HepG2 (cell line): ENCODE data around the gene LMNA. TPM values are rescaled to one million over a fixed set of nuclear protein-coding genes. Genes with fewer than 3 reads are reported as not detected.

ENCODE experiments used
- ATAC-seq: fragments of 200-7000 bp; cut with Tn5 transposase; 3 replicates; pipeline ENCODE4 v1.9.1; 2020; ENCODE audit warnings: mild to moderate bottlenecking, moderate library complexity
- BruUV-seq: library from RNA; stranded (reverse); fragments of 400-500 nt; replicated peaks from 2 replicates; lab custom pipeline; 2021; lab: Mats Ljungman, UMichigan
- CTCF ChIA-PET: fragments of 300-600 bp; formaldehyde crosslinking; extraction: SDS; loops from one replicate; lab custom pipeline; 2021; ENCODE audit warnings: low total read pairs, inconsistent platforms, low intra/inter-chr PET ratio; lab: Yijun Ruan, JAX
- POLR2A ChIA-PET: fragments of 350-600 bp; sonication (Branson Sonifier 250); formaldehyde crosslinking; loops from one replicate; lab custom pipeline; 2020; ENCODE audit warnings: antibody characterized with exemption, inconsistent platforms; lab: Yijun Ruan, JAX
- DNase-seq: peaks from one replicate; pipeline ENCODE4 v3.0.0-alpha.2; 2015; ENCODE audit warnings: low spot score
- FAIRE-seq: peaks from 3 replicates; lab custom pipeline; 2011; peaks lifted over from hg19 to GRCh38; lab: Jason Lieb, UNC
- H2AFZ ChIP-seq: one replicate; pipeline ENCODE4 v1.6.1; 2011; ENCODE audit warnings: low read length, inconsistent platforms
- H3K27ac ChIP-seq: fragments of 300-600 bp; 3 replicates; pipeline ENCODE4 v1.8.0; 2011; ENCODE audit warnings: mixed run types, mild to moderate bottlenecking, mixed read lengths, low read length, inconsistent platforms; ENCODE audit not compliant: insufficient read depth; ENCODE audit errors: extremely low read length
- H3K27me3 ChIP-seq, 2 experiments: fragments of 200-600 bp in 1 of 2; 2 replicates in 1 of 2; 3 replicates in 1 of 2; pipeline versions ENCODE4 v1.6.0 to v1.8.0; 2011; ENCODE audit warnings: low read length in 2 of 2, mild to moderate bottlenecking in 2 of 2, moderate library complexity in 2 of 2, inconsistent platforms in 1 of 2; ENCODE audit not compliant: insufficient read depth in 2 of 2, control insufficient read depth in 1 of 2
- H3K36me3 ChIP-seq, 2 experiments: fragments of 200-600 bp in 1 of 2; replicated peaks in 1 of 2; 2 replicates in 1 of 2; 3 replicates in 1 of 2; pipeline versions ENCODE4 v1.5.1 to v1.8.0; 2011; ENCODE audit warnings: low read length in 2 of 2, inconsistent platforms in 1 of 2; ENCODE audit not compliant: insufficient read depth in 2 of 2, control insufficient read depth in 1 of 2
- H3K4me1 ChIP-seq: 2 replicates; pipeline ENCODE4 v1.5.1; 2012; ENCODE audit warnings: low read length, inconsistent platforms; ENCODE audit not compliant: insufficient read depth
- H3K4me2 ChIP-seq: 2 replicates; pipeline ENCODE4 v1.6.0; 2011; ENCODE audit warnings: low read depth, low read length, inconsistent platforms
- H3K4me3 ChIP-seq, 3 experiments: fragments of 200-600 bp in 1 of 3; sonication (generic), shearing (Covaris generic) in 1 of 3; replicated peaks in 1 of 3; 2 replicates each; pipeline ENCODE4 v1.5.1; 2011 to 2016; ENCODE audit warnings: low read length in 3 of 3, inconsistent platforms in 2 of 3, low read depth in 2 of 3, mild to moderate bottlenecking in 2 of 3, control low read depth in 1 of 3, mixed read lengths in 1 of 3; ENCODE audit not compliant: insufficient read depth in 1 of 3
- H3K79me2 ChIP-seq: one replicate; pipeline ENCODE4 v1.6.1; 2011; ENCODE audit warnings: low read length, inconsistent platforms; ENCODE audit not compliant: insufficient read depth
- H3K9ac ChIP-seq: 2 replicates; pipeline ENCODE4 v1.6.0; 2011; ENCODE audit warnings: mild to moderate bottlenecking, low read depth, low read length, inconsistent platforms; ENCODE audit not compliant: insufficient read depth
- H3K9me3 ChIP-seq: 2 replicates; pipeline ENCODE4 v1.5.1; 2012; ENCODE audit warnings: mild to moderate bottlenecking, low read length
- H4K20me1 ChIP-seq: 2 replicates; pipeline ENCODE4 v1.6.0; 2011; ENCODE audit warnings: inconsistent platforms, mild to moderate bottlenecking, low read length, moderate library complexity; ENCODE audit not compliant: insufficient read depth
- ATAD3A ChIP-seq: sonication (generic); formaldehyde crosslinking; IDR thresholded peaks from 2 replicates; pipeline ENCODE4 v1.4.0; 2020; ENCODE audit warnings: missing genetic modification reagents
- POLR2G ChIP-seq: fragments of 200-400 bp; formaldehyde crosslinking; IDR thresholded peaks from 2 replicates; pipeline ENCODE4 v1.6.1; 2018; ENCODE audit warnings: mild to moderate bottlenecking, low read depth, low read length, moderate library complexity
- ZNF17 ChIP-seq: sonication (generic); formaldehyde crosslinking; IDR thresholded peaks from 2 replicates; pipeline ENCODE4 v1.5.0; 2020; ENCODE audit warnings: mild to moderate bottlenecking, missing genetic modification reagents
- ZNF329 ChIP-seq: sonication (generic); formaldehyde crosslinking; IDR thresholded peaks from 2 replicates; pipeline ENCODE4 v1.9.0; 2021; ENCODE audit warnings: low read depth, mild to moderate bottlenecking, missing genetic modification reagents
- ZNF850 ChIP-seq: sonication (generic); formaldehyde crosslinking; conservative IDR thresholded peaks from 2 replicates; pipeline ENCODE4 v1.9.0; 2021; ENCODE audit warnings: mild to moderate bottlenecking, missing genetic modification reagents
- WGBS: methylation state at CpG from one replicate; pipeline ENCODE4 v1.1.6; 2017; ENCODE audit warnings: low lambda C conversion rate; 5-methylcytosine and 5-hydroxymethylcytosine counted together
- in situ Hi-C: cut with HindIII; loops from 2 replicates; pipeline ENCODE4 v1.10.0; 2017; ENCODE audit warnings: low pct_unique_long_range_greater_than_20kb; ENCODE audit not compliant: extremely low pct_ligation_motif_present
- intact Hi-C: fragments of 100-400 bp; cut with micrococcal nuclease; formaldehyde crosslinking; loops from one replicate; pipeline ENCODE4 v1.10.0; 2022; ENCODE audit not compliant: unreplicated experiment
- polyA plus RNA-seq, 8 experiments: library from polyadenylated mRNA; depleted of rRNA in 3 of 8; stranded (reverse) in 7 of 8; unstranded in 1 of 8; fragments of >200 nt; fragmentation: Illumina TruSeq in 4 of 8; extraction: Trizol in 4 of 8; gene quantifications; 2 replicates each; pipeline versions ENCODE4 v1.2.1 to v1.2.3, GENCODE V29; 2011 to 2016; ENCODE audit warnings: low read depth in 4 of 8, missing spikeins in 1 of 8, mixed read lengths in 1 of 8; ENCODE audit not compliant: insufficient read depth in 1 of 8
- total RNA-seq, 5 experiments: library from RNA; depleted of rRNA; stranded (reverse); fragments of >200 nt; fragmentation: Illumina TruSeq; extraction: Trizol; gene quantifications; 2 replicates each; pipeline ENCODE4 v1.2.3, GENCODE V29; 2016; ENCODE audit warnings: low read depth in 1 of 5
- TF ChIP-seq, protein P1 (sequence below): sonication (generic); formaldehyde crosslinking; IDR thresholded peaks from 2 replicates; pipeline ENCODE4 v1.4.0; 2020; ENCODE audit warnings: missing genetic modification reagents

The LMNA gene
- total and polyA plus RNA-seq, 2 of the 13 experiments (the other 11 are each of a cell fraction or from before 2014, with no cell fraction given), result 107 to 225 TPM

GRCh38 chr1:156073110-156073687, 41.3 kb upstream of the LMNA start:
- Histone ChIP-seq H3K4me1 (peaks cover 36% of the 10 kb centered on the region), H3K27me3 (no peaks in the 10 kb centered on the region), H3K9me3 (no peaks in the 10 kb centered on the region), H3K27ac (no peak overlapping the region), H3K4me3 (no peak overlapping the region), H3K9ac (no peak overlapping the region), H4K20me1 (no peaks in the 10 kb centered on the region), H2AFZ (no peak overlapping the region), H3K36me3 (peaks cover 5 to 14% of the 10 kb centered on the region in 2 experiments; a peak in 4 of 5 replicates), H3K79me2 (no peaks in the 10 kb centered on the region), H3K4me2 (no peak overlapping the region)
- TF ChIP-seq POLR2G, result 0 out of 2 replicates have a peak, but pooled peaks have one; percentile 10
- TF ChIP-seq ZNF329, result no peak
- DNase-seq (no peak), ATAC-seq (no peak), FAIRE-seq (no peak)
- intact Hi-C loops (no loop called here), in situ Hi-C loops (no loop called here)
- no TSS peak for BruUV-seq
- POLR2A ChIA-PET, result interaction anchor here (0.9 to 1.4 kb wide), 2 partner anchors 9 to 133 kb away, joined by 3 to 6 read pairs; partner anchors contain the start of gene MEX3A
- CTCF ChIA-PET, result no interaction called here
- WGBS, result no CpG with 5 or more reads among the region's 1 CpG

DNA sequence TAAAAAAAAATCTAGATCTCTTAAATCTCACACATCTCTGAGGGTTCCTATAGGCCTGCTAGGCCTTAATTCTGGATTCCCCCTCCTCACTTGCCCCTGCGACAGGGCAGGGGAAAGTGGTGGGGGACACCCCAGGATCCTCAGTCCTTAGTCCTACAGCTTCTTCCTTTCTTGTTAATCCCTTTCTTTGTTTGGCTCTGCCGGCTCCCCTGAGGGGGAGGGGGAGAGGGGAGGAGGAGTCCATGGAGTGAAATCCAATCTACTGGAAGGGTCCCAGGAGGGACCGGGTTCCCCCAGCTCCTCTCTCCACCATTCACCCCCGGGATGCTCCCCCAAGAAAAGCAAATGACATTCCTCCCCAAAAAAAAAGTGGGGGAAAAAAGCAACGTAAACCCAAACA, 40.8 kb upstream of the LMNA start:
- no TSS peak for BruUV-seq
- Histone ChIP-seq H3K9ac (no peak overlapping the region), H3K4me1 (peaks cover 40% of the 10 kb centered on the region), H3K36me3 (peaks cover 5 to 14% of the 10 kb centered on the region in 2 experiments; a peak in 4 of 5 replicates), H2AFZ (no peak overlapping the region), H3K4me2 (no peak overlapping the region), H3K4me3 (no peak overlapping the region), H3K79me2 (no peaks in the 10 kb centered on the region), H3K9me3 (no peaks in the 10 kb centered on the region), H3K27ac (no peak overlapping the region), H4K20me1 (no peaks in the 10 kb centered on the region; the same call in 1 of the 2 replicates), H3K27me3 (no peaks in the 10 kb centered on the region)
- ChIA-PET POLR2A (interaction anchor here (0.9 to 1.4 kb wide), 2 partner anchors 9 to 133 kb away, joined by 3 to 6 read pairs; partner anchors contain the start of gene MEX3A), CTCF (no interaction called here)
- ATAC-seq, result no peak
- 54% methylated on average over 5 of the region's 5 CpGs for WGBS
- no peak for DNase-seq
- intact Hi-C loops (no loop called here), in situ Hi-C loops (no loop called here)
- no peak for FAIRE-seq
- TF ChIP-seq, protein P1, sequence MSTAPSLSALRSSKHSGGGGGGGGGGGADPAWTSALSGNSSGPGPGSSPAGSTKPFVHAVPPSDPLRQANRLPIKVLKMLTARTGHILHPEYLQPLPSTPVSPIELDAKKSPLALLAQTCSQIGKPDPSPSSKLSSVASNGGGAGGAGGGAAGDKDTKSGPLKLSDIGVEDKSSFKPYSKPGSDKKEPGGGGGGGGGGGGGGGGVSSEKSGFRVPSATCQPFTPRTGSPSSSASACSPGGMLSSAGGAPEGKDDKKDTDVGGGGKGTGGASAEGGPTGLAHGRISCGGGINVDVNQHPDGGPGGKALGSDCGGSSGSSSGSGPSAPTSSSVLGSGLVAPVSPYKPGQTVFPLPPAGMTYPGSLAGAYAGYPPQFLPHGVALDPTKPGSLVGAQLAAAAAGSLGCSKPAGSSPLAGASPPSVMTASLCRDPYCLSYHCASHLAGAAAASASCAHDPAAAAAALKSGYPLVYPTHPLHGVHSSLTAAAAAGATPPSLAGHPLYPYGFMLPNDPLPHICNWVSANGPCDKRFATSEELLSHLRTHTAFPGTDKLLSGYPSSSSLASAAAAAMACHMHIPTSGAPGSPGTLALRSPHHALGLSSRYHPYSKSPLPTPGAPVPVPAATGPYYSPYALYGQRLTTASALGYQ (CRISPR knock-in tag), result no peak
- TF ChIP-seq ATAD3A (CRISPR knock-in tag) (no peak), ZNF850 (CRISPR knock-in tag) (no peak), ZNF17 (CRISPR knock-in tag) (no peak)
